Progenitor cell of endocrine pancreas (in vitro differentiated cells): Measurements from ENCODE around the gene VSIG8. TPM values are rescaled to one million over a fixed set of nuclear protein-coding genes. Genes with fewer than 3 reads are reported as not detected.

Source experiments
- DNase-seq: peaks from one replicate; pipeline ENCODE4 v3.0.0; 2021; ENCODE audit warnings: low spot score; ENCODE audit not compliant: unreplicated experiment
- H3K27ac Mint-ChIP-seq: 2 replicates; pipeline ENCODE4 v1.8.0; 2021; ENCODE audit warnings: mild to moderate bottlenecking, moderate library complexity, mixed read lengths
- H3K27me3 Mint-ChIP-seq: 2 replicates; pipeline ENCODE4 v1.8.0; 2021; ENCODE audit warnings: mixed read lengths
- H3K36me3 Mint-ChIP-seq: 2 replicates; pipeline ENCODE4 v1.8.0; 2022; ENCODE audit warnings: mixed read lengths; ENCODE audit not compliant: insufficient read depth
- H3K4me1 Mint-ChIP-seq: 2 replicates; pipeline ENCODE4 v1.8.0; 2021; ENCODE audit warnings: low read depth, mixed read lengths
- H3K4me3 Mint-ChIP-seq: 2 replicates; pipeline ENCODE4 v1.8.0; 2021; ENCODE audit warnings: low read depth, mild to moderate bottlenecking, moderate library complexity, mixed read lengths
- H3K9me3 Mint-ChIP-seq: 2 replicates; pipeline ENCODE4 v1.8.0; 2021; ENCODE audit warnings: low read depth, mixed read lengths
- total RNA-seq: library from RNA; stranded (reverse); gene quantifications from 2 replicates; pipeline ENCODE4 v1.2.1, GENCODE V29; 2021
- TF ChIP-seq, protein P1 (sequence below): fragments of 200-600 bp; sonication (generic); IDR thresholded peaks from one replicate; pipeline ENCODE4 v1.5.0; 2021; ENCODE audit warnings: antibody characterized with exemption, mild to moderate bottlenecking; ENCODE audit not compliant: unreplicated experiment

The VSIG8 gene
- total RNA-seq, 1 donor from 2014 or later: not detected

DNA sequence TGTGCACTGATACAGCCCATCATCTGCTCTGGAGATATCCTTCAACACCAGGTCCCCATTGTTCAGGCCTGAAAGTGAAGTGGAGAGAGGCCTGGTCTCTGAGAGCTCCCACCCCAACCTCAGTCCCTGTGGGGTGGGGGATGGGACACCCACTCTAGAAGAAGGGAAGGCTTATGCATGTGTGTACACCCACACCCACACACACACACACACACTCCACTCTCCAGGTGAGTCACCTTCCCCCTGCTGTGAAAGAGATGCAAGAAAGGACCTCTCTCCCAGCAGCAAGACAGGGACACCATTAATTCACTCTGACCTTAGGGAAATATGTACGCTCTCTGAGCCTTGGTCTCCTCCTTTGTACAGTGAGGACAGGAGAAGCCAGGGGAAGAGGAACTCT is 5.9 kb downstream of the VSIG8 start:
- Mint-ChIP-seq H3K4me3 (no peak overlapping the region), H3K36me3 (no peaks in the 10 kb centered on the region), H3K27ac (no peak overlapping the region), H3K4me1 (peaks cover 23% of the 10 kb centered on the region), H3K27me3 (peaks cover 80% of the 10 kb centered on the region), H3K9me3 (no peaks in the 10 kb centered on the region)
- DNase-seq: no peak
- TF ChIP-seq, protein P1, sequence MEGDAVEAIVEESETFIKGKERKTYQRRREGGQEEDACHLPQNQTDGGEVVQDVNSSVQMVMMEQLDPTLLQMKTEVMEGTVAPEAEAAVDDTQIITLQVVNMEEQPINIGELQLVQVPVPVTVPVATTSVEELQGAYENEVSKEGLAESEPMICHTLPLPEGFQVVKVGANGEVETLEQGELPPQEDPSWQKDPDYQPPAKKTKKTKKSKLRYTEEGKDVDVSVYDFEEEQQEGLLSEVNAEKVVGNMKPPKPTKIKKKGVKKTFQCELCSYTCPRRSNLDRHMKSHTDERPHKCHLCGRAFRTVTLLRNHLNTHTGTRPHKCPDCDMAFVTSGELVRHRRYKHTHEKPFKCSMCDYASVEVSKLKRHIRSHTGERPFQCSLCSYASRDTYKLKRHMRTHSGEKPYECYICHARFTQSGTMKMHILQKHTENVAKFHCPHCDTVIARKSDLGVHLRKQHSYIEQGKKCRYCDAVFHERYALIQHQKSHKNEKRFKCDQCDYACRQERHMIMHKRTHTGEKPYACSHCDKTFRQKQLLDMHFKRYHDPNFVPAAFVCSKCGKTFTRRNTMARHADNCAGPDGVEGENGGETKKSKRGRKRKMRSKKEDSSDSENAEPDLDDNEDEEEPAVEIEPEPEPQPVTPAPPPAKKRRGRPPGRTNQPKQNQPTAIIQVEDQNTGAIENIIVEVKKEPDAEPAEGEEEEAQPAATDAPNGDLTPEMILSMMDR: no peak

DNA sequence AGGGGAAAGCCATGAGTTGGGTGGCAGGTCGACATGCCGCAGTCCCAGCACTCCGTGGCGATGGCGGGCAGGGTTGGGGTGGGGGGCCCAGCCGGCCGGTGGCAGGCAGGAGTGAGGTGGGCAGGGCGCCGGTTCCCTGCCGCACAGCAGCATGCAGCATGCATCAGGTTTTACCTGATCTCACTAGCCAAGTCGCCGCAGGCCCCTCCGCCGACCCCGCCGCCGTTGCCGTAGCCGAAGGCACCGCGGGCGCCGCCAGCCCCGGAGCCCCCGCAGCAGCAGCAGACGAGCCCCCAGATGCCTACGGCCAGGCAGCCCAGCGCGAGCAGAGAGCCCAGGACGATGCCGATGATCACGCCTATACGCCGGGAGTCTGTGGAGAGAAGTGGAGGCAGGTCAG is 6.7 kb downstream of the VSIG8 start:
- Mint-ChIP-seq H3K27me3 (peaks cover 80% of the 10 kb centered on the region), H3K9me3 (no peaks in the 10 kb centered on the region), H3K4me3 (no peak overlapping the region), H3K36me3 (no peaks in the 10 kb centered on the region), H3K27ac (no peak overlapping the region), H3K4me1 (peaks cover 23% of the 10 kb centered on the region)
- TF ChIP-seq, protein P1: no peak
- DNase-seq: no peak

DNA sequence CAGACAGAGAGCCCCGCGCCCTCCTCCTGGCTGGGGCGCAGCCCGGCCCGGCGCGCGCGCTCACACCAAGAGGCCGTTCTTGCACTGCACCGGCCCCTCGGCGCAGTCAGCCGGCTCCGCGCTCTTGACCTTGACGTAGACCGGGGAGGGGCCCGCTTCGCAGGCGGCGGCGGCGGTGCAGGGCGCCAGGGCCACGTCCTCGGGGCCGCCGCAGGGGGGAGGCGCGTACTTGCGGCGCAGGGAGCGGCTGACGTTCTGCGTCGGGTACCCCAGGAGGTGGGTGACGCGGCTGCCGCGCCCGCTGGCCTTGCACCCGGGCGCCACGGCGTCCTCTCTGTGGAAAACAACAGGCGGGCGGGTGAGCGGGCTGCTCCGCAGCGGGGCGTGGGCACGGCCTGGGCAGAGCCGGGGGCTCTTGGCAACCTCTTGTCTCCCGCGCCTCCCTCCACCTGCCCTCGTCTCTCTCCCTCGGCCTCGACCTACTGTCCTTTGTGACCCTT is 7.7 kb downstream of the VSIG8 start:
- peaks cover 19% of the 10 kb centered on the region for H3K4me1 Mint-ChIP-seq
- peak overlapping the region; percentile 72 for H3K4me3 Mint-ChIP-seq
- H3K9me3 Mint-ChIP-seq: no peaks in the 10 kb centered on the region
- no peaks in the 10 kb centered on the region for H3K36me3 Mint-ChIP-seq
- peaks cover 80% of the 10 kb centered on the region for H3K27me3 Mint-ChIP-seq
- H3K27ac Mint-ChIP-seq: peak overlapping the region; percentile 83
- TF ChIP-seq, protein P1: peak; percentile 8
- DNase-seq: peak; percentile 64

DNA sequence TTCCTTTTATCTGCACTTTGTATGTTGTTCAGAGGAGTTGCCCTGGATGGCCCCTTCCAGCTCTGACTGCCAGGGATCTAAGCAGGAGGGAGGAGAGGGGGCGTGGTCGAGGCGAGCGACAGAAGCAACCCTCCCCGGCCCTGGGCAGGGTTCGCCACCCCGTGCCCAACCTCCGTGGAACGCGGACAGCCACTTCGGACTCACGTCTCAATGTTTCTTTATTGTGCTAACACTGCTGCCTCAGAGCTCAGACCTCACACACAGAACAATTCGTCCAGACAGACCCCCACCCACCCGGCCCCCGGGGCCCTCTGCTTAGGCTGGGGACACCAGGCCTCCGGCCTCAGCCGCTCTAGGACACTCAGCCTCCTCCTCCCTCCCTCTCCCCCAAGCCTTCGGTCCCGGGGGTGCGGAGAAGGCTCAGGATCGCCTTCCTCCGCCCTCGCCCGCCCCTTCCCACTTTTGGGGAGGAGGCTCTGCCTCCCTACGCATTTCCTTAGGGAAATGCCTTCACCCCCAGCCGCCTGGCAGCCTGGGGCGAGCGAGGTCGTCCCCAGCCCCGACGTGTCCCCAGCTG is 8.3 kb downstream of the VSIG8 start:
- Mint-ChIP-seq H3K4me3 (peak overlapping the region; percentile 72), H3K27ac (no peak overlapping the region), H3K36me3 (no peaks in the 10 kb centered on the region), H3K9me3 (no peaks in the 10 kb centered on the region), H3K4me1 (peaks cover 19% of the 10 kb centered on the region), H3K27me3 (peaks cover 81% of the 10 kb centered on the region)
- TF ChIP-seq, protein P1: no peak
- no peak for DNase-seq

DNA sequence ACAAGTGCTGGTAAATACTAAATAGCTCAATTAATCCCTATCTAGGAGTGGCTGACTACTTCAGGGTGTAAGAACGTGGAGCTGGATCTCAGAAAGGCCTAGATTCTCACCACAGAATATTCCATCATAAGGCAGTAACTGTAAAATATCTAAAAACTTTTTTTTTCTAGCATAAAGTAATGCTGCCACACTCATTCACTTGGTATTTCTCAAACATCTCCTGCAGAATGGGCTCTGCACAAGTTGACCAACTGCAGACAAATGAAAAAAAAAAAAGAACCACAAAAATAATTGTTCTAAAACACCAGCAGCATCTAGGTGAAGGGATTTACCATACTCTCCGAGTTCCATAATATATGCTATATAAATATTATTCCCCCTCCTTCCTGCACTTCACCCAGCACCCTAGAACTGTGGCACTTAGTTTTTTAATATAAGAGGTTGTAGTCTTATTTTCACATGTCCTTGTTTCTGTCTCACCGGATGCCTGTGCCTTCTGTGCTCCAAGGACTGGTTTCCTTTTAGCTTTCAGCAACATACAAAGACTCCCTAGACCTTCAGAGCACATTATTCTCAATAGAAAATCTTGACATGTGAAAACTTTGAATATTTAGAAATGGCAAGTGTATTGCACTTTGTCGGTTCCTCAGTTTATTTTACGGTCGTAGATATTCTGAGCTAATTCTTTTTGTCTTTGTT is 8.9 kb downstream of the VSIG8 start:
- H3K27me3 Mint-ChIP-seq: peaks cover 84% of the 10 kb centered on the region
- DNase-seq: no peak
- TF ChIP-seq, protein P1: no peak
- H3K4me3 Mint-ChIP-seq: peak overlapping the region; percentile 72
- H3K27ac Mint-ChIP-seq: no peak overlapping the region
- no peaks in the 10 kb centered on the region for H3K36me3 Mint-ChIP-seq
- no peaks in the 10 kb centered on the region for H3K9me3 Mint-ChIP-seq
- H3K4me1 Mint-ChIP-seq: peaks cover 19% of the 10 kb centered on the region
